ENCODE data around the gene LRP1B. TPM values are rescaled to one million over a fixed set of nuclear protein-coding genes. Genes with fewer than 3 reads are reported as not detected.
"Not testable (repeated sequence)": the region's sequence is repeated elsewhere in the genome, so short reads cannot be mapped to it uniquely, and the experiment has no call there.

LRP1B gene
- total RNA-seq, 2 donors from 2014 or later = 0.52 to 3.0 TPM

DNA sequence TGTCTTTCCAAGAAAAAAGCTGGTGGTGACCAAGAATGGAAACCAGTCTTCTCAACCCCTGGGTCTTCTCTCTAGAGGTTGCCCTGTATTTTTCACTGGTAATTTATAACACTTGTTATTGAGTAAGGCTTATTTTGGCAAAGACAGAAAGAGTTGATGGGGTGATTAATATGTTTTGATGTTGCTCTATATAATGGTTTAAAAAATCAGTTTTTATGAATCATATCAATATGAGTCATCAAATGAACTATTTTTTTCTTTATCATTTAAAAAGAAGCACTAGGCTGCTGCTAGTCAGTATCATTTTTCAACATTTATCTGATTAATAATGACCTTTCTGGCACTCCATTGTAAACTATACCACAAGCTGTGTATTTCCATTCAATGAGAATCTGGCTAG lies 1142.2 kb downstream of the LRP1B start:
- no peaks in the 10 kb centered on the region for H3K36me3 ChIP-seq (replicated peaks in 1 of 2; ENCODE audit: insufficient read depth in 1 of 2, low read depth in 2 of 2)
- intact Hi-C loops (cut with DNase I) = no loop called here
- no peak overlapping the region for H3K27ac ChIP-seq
- H3K9me3 ChIP-seq = no peaks in the 10 kb centered on the region
- no peak overlapping the region for H3K4me3 ChIP-seq
- ATAC-seq (no peak), DNase-seq (no peak)
- no peaks in the 10 kb centered on the region for H3K4me1 ChIP-seq
- no peaks in the 10 kb centered on the region for H3K27me3 ChIP-seq
- TF ChIP-seq, protein P1, sequence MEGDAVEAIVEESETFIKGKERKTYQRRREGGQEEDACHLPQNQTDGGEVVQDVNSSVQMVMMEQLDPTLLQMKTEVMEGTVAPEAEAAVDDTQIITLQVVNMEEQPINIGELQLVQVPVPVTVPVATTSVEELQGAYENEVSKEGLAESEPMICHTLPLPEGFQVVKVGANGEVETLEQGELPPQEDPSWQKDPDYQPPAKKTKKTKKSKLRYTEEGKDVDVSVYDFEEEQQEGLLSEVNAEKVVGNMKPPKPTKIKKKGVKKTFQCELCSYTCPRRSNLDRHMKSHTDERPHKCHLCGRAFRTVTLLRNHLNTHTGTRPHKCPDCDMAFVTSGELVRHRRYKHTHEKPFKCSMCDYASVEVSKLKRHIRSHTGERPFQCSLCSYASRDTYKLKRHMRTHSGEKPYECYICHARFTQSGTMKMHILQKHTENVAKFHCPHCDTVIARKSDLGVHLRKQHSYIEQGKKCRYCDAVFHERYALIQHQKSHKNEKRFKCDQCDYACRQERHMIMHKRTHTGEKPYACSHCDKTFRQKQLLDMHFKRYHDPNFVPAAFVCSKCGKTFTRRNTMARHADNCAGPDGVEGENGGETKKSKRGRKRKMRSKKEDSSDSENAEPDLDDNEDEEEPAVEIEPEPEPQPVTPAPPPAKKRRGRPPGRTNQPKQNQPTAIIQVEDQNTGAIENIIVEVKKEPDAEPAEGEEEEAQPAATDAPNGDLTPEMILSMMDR (IDR thresholded peaks at IDR 0.05) = no peak
- no peak for TF ChIP-seq POLR2A (IDR thresholded peaks at IDR 0.05)

DNA sequence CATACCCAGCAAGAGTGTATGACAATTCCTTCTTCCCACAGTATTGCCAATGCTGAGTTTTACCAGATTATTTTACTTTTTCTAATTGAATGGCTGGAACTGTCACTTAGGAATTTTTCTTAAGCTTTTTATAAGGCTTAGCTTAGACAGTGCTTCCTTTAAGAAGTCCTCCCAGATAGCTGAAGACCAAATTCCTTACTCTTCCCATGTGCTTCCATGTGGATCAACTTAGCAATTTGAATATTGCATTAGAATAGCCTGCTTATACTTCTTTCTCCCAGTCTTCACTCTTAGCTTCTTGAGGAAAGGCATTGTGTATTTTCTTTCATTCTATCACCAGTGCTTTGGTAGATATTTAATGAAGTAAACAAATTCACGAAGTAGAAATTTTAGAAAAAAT lies 1144.4 kb downstream of the LRP1B start:
- Histone ChIP-seq H3K36me3 (replicated peaks in 1 of 2; ENCODE audit: insufficient read depth in 1 of 2, low read depth in 2 of 2) (no peaks in the 10 kb centered on the region), H3K27ac (no peak overlapping the region), H3K4me1 (no peaks in the 10 kb centered on the region), H3K9me3 (no peaks in the 10 kb centered on the region), H3K27me3 (no peaks in the 10 kb centered on the region), H3K4me3 (no peak overlapping the region)
- ATAC-seq = no peak
- 54 to 55% methylated on average over 1 of the region's 1 CpG for WGBS, 2 donors
- DNase-seq = no peak
- no peak for TF ChIP-seq POLR2A (IDR thresholded peaks at IDR 0.05)
- TF ChIP-seq, protein P1 (IDR thresholded peaks at IDR 0.05) = no peak
- intact Hi-C loops (cut with DNase I) = no loop called here

DNA sequence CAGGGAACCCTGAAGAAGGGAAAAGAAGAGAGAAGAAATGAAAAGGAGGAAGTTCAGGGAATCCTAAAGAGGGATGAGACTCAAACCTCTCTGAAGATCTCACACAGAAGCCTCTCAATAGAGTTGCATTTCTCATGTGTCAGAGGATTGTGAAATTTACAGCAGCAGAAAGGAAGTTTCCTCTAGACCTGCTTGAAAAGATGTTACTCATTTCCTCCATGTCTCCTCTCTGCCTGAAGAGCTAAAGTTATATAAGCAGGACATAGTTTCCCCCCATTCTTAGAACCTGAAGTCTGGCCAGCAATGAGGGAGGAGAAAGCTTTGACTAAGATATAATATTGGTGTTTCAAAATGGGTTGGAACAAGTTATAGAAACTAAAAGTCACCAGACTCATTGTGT lies 1155.6 kb downstream of the LRP1B start:
- Histone ChIP-seq H3K36me3 (replicated peaks in 1 of 2; ENCODE audit: insufficient read depth in 1 of 2, low read depth in 2 of 2) (no peaks in the 10 kb centered on the region), H3K9me3 (no peaks in the 10 kb centered on the region), H3K4me3 (no peak overlapping the region), H3K27ac (no peak overlapping the region), H3K27me3 (no peaks in the 10 kb centered on the region), H3K4me1 (no peaks in the 10 kb centered on the region)
- TF ChIP-seq, protein P1 (IDR thresholded peaks at IDR 0.05) = no peak
- no peak for TF ChIP-seq POLR2A (IDR thresholded peaks at IDR 0.05)
- DNase-seq (no peak), ATAC-seq (no peak)
- intact Hi-C loops (cut with DNase I) = no loop called here

DNA sequence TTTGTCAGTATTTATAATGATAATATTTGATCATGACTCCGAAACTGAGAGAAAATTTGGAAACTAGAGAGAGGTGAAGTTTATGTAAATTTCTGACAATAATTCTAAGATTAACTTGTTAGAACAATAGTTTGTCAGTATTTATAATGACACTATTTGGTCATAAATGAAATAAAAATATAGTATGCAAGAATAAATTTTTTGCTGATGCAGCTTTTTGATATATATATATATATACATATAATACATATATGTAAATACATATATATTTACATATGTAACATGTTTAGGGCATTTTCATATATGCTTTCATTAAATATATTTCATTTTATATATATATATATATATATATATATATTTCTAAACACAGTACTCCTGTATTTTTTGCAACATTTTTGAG lies 1158.1 kb downstream of the LRP1B start:
- DNase-seq (no peak), ATAC-seq (no peak)
- Histone ChIP-seq H3K4me3 (no peak overlapping the region), H3K36me3 (replicated peaks in 1 of 2; ENCODE audit: insufficient read depth in 1 of 2, low read depth in 2 of 2) (no peaks in the 10 kb centered on the region), H3K27me3 (no peaks in the 10 kb centered on the region), H3K4me1 (no peaks in the 10 kb centered on the region), H3K9me3 (no peaks in the 10 kb centered on the region), H3K27ac (no peak overlapping the region)
- intact Hi-C loops (cut with DNase I) = no loop called here
- 70 to 82% methylated on average over 1 of the region's 1 CpG for WGBS, 2 donors
- no peak for TF ChIP-seq POLR2A (IDR thresholded peaks at IDR 0.05)
- TF ChIP-seq, protein P1 (IDR thresholded peaks at IDR 0.05) = no peak

DNA sequence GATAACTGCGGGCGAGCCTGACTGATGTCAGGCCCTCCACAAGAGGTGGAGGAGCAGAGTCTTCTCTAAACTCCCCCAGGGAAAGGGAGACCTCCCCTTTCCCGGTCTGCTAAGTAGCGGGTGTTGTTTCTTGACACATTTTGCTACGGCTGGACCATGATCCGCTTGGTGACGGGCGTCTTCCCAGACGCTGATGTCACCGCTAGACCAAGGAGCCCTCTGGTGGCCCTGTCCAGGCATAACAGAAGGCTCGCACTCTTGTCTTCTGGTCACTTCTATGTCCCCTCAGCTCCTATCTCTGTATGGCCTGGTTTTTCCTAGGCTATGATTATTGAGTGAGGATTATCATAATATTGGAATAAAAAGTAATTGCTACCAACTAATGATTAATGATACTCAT lies 1166.5 kb downstream of the LRP1B start:
- ATAC-seq; DNase-seq; H3K27ac ChIP-seq; H3K4me3 ChIP-seq; intact Hi-C loops (cut with DNase I); H3K4me1 ChIP-seq; H3K36me3 ChIP-seq (replicated peaks in 1 of 2; ENCODE audit: insufficient read depth in 1 of 2, low read depth in 2 of 2); H3K27me3 ChIP-seq; H3K9me3 ChIP-seq: not testable (repeated sequence)
- 70 to 95% methylated on average over 4 to 11 of the region's 11 CpGs for WGBS, 2 donors
